ENCODE measurements around the gene SOCS6. TPM values are rescaled to one million over a fixed set of nuclear protein-coding genes. Genes with fewer than 3 reads are reported as not detected.

SOCS6 gene
- total and polyA plus RNA-seq, 2 of the 13 experiments (the other 11 are each of a cell fraction or from before 2014, with no cell fraction given) = 18.6 to 38.3 TPM

- TF ChIP-seq ATF6 (CRISPR knock-in tag; conservative IDR thresholded peaks at IDR 0.05) (no peak), ARNT2 (CRISPR knock-in tag; IDR thresholded peaks at IDR 0.05; ENCODE audit: low read depth) (no peak), EEA1 (CRISPR knock-in tag; IDR thresholded peaks at IDR 0.05; ENCODE audit: borderline replicate concordance) (no peak), ZNF615 (CRISPR knock-in tag; IDR thresholded peaks at IDR 0.05; ENCODE audit: borderline replicate concordance) (no peak), MYNN (CRISPR knock-in tag; IDR thresholded peaks at IDR 0.05; ENCODE audit: low read depth) (no peak), PAF1 (CRISPR knock-in tag; IDR thresholded peaks at IDR 0.05) (no peak; the same call in 1 of the 2 replicates), TRIM24 (CRISPR knock-in tag; IDR thresholded peaks at IDR 0.05) (no peak), ZBTB49 (CRISPR knock-in tag; IDR thresholded peaks at IDR 0.05; ENCODE audit: borderline replicate concordance) (no peak), FUBP1 (CRISPR knock-in tag; IDR thresholded peaks at IDR 0.05; ENCODE audit: borderline replicate concordance) (no peak), ZNF142 (CRISPR knock-in tag; IDR thresholded peaks at IDR 0.05) (peak; percentile 57; the same call in 1 of the 2 replicates), ZNF513 (CRISPR knock-in tag; conservative IDR thresholded peaks at IDR 0.05) (no peak), HNF4G (IDR thresholded peaks at IDR 0.05; ENCODE audit: borderline replicate concordance, low read depth, low read length) (peak; percentile 65), HNF4G (CRISPR knock-in tag; IDR thresholded peaks at IDR 0.05; ENCODE audit: borderline replicate concordance, low read depth) (no peak), NR1H2 (CRISPR knock-in tag; IDR thresholded peaks at IDR 0.05; ENCODE audit: borderline replicate concordance, low read depth) (no peak), MAFF (IDR thresholded peaks at IDR 0.05; ENCODE audit: low read depth, low read length) (no peak), CEBPB (IDR thresholded peaks at IDR 0.05; ENCODE audit: borderline replicate concordance, low read depth, low read length) (peak; percentile 90)
Observed at GRCh38 chr18:70333757-70334156, 44.9 kb downstream of the SOCS6 start (continued).

Measured in HepG2 (cell line).